Neural cell (in vitro differentiated cells): Measurements from ENCODE around the gene SNRNP35. TPM values are rescaled to one million over a fixed set of nuclear protein-coding genes. Genes with fewer than 3 reads are reported as not detected.

Source experiments
- H2AFZ ChIP-seq: fragments of 200-600, 300-800 bp; sonication (generic), shearing (Covaris generic); 2 replicates; pipeline ENCODE4 v1.6.0; 2014; ENCODE audit warnings: low read depth, mild to moderate bottlenecking, antibody characterized with exemption, low read length, moderate library complexity
- H3F3A ChIP-seq: fragments of 200-600 bp; shearing (Covaris generic); 2 replicates; pipeline ENCODE4 v1.6.1; 2016; ENCODE audit warnings: mild to moderate bottlenecking, moderate library complexity, mixed read lengths, antibody characterized with exemption, low read length; ENCODE audit not compliant: insufficient read depth, poor library complexity, severe bottlenecking
- H3K27ac ChIP-seq: fragments of 200-600, 300-800 bp; sonication (generic), shearing (Covaris generic); 2 replicates; pipeline ENCODE4 v1.5.1; 2014; ENCODE audit warnings: mild to moderate bottlenecking, low read length, moderate library complexity
- H3K27me3 ChIP-seq: fragments of 300-800, 200-600 bp; sonication (generic), shearing (Covaris generic); 2 replicates; pipeline ENCODE4 v1.6.0; 2014; ENCODE audit warnings: mild to moderate bottlenecking, low read depth, low read length, moderate library complexity; ENCODE audit not compliant: insufficient read depth
- H3K36me3 ChIP-seq: fragments of 300-800, 200-600 bp; sonication (generic), shearing (Covaris generic); 2 replicates; pipeline ENCODE4 v1.5.1; 2014; ENCODE audit warnings: mild to moderate bottlenecking, antibody characterized with exemption, low read length, moderate library complexity; ENCODE audit not compliant: insufficient read depth
- H3K4me2 ChIP-seq: fragments of 300-800, 200-600 bp; sonication (generic), shearing (Covaris generic); 2 replicates; pipeline ENCODE4 v1.6.0; 2014; ENCODE audit warnings: mild to moderate bottlenecking, low read length
- H3K4me3 ChIP-seq: fragments of 300-800, 200-600 bp; sonication (generic), shearing (Covaris generic); 2 replicates; pipeline ENCODE4 v1.5.1; 2014; ENCODE audit warnings: mild to moderate bottlenecking, low read length, moderate library complexity
- H3K79me2 ChIP-seq: fragments of 200-600 bp; shearing (Covaris generic); replicated peaks from 2 replicates; pipeline ENCODE4 v1.6.0; 2014; ENCODE audit warnings: mild to moderate bottlenecking, low read length, moderate library complexity; ENCODE audit not compliant: insufficient read depth
- H3K9ac ChIP-seq: fragments of 300-800, 200-600 bp; sonication (generic), shearing (Covaris generic); 2 replicates; pipeline ENCODE4 v1.6.1; 2016; ENCODE audit warnings: mild to moderate bottlenecking, low read length, mixed read lengths
- H3K9me2 ChIP-seq: fragments of 200-600 bp; shearing (Covaris generic); 2 replicates; pipeline ENCODE4 v1.6.1; 2016; ENCODE audit warnings: mild to moderate bottlenecking, low read length, mixed read lengths; ENCODE audit not compliant: insufficient read depth
- H3K9me3 ChIP-seq: fragments of 200-600, 300-800 bp; sonication (generic), shearing (Covaris generic); 2 replicates; pipeline ENCODE4 v1.6.1; 2016; ENCODE audit warnings: mild to moderate bottlenecking, mixed run types, low read length, moderate library complexity, mixed read lengths
- H4K20me1 ChIP-seq: fragments of 200-600 bp; shearing (Covaris generic); 2 replicates; pipeline ENCODE4 v1.6.1; 2016; ENCODE audit warnings: mild to moderate bottlenecking, mixed run types; ENCODE audit not compliant: insufficient read depth
- EP300 ChIP-seq: fragments of 450-650 bp; conservative IDR thresholded peaks from 2 replicates; pipeline ENCODE4 v1.6.1; 2014; ENCODE audit warnings: antibody characterized with exemption, mild to moderate bottlenecking, moderate library complexity; ENCODE audit not compliant: poor library complexity, severe bottlenecking
- EZH2 ChIP-seq: fragments of 200-600, 300-800 bp; shearing (Covaris generic), sonication (generic); IDR thresholded peaks from 2 replicates; pipeline ENCODE4 v1.6.1; 2014; ENCODE audit warnings: antibody characterized with exemption, low read length, borderline replicate concordance, mild to moderate bottlenecking; ENCODE audit not compliant: insufficient read depth, poor library complexity, severe bottlenecking
- MXI1 ChIP-seq: fragments of 450-650 bp; conservative IDR thresholded peaks from 2 replicates; pipeline ENCODE4 v1.6.1; 2014; ENCODE audit warnings: antibody characterized with exemption, mild to moderate bottlenecking; ENCODE audit not compliant: poor library complexity, severe bottlenecking
- POLR2AphosphoS5 ChIP-seq: IDR thresholded peaks from 2 replicates; pipeline ENCODE4 v1.6.1; 2012
- RAD21 ChIP-seq: fragments of 450-650 bp; conservative IDR thresholded peaks from 2 replicates; pipeline ENCODE4 v1.6.1; 2014; ENCODE audit warnings: antibody characterized with exemption, mild to moderate bottlenecking, moderate library complexity
- REST ChIP-seq: IDR thresholded peaks from 2 replicates; pipeline ENCODE4 v1.6.1; 2012; ENCODE audit warnings: borderline replicate concordance
- SMC3 ChIP-seq: fragments of 450-650 bp; conservative IDR thresholded peaks from 2 replicates; pipeline ENCODE4 v1.6.1; 2014; ENCODE audit warnings: antibody characterized with exemption, mild to moderate bottlenecking, moderate library complexity; ENCODE audit not compliant: poor library complexity
- TAF1 ChIP-seq: IDR thresholded peaks from 2 replicates; pipeline ENCODE4 v1.6.1; 2012; ENCODE audit warnings: low read depth
- polyA plus RNA-seq: library from polyadenylated mRNA; depleted of rRNA; stranded (reverse); fragments of >200 nt; gene quantifications from 2 replicates; pipeline ENCODE4 v1.2.3, GENCODE V29; 2014
- TF ChIP-seq, protein P1 (sequence below): fragments of 450-650 bp; IDR thresholded peaks from 2 replicates; pipeline ENCODE4 v1.5.1; 2014; ENCODE audit warnings: antibody characterized with exemption, mild to moderate bottlenecking, moderate library complexity; ENCODE audit not compliant: poor library complexity, severe bottlenecking

SNRNP35 gene
- polyA plus RNA-seq, 1 donor from 2014 or later = 22.7 TPM

- no peak overlapping the region for H3K4me3 ChIP-seq
- no peak overlapping the region for H3K27ac ChIP-seq
- H3K36me3 ChIP-seq = no peaks in the 10 kb centered on the region
- no peak overlapping the region for H2AFZ ChIP-seq
- no peaks in the 10 kb centered on the region for H3K27me3 ChIP-seq
- no peak overlapping the region for H3K9ac ChIP-seq
- H4K20me1 ChIP-seq = no peaks in the 10 kb centered on the region
- H3K79me2 ChIP-seq = no peaks in the 10 kb centered on the region
- H3K9me2 ChIP-seq = no peaks in the 10 kb centered on the region
- H3K9me3 ChIP-seq = no peaks in the 10 kb centered on the region
- no peaks in the 10 kb centered on the region for H3F3A ChIP-seq
- H3K4me2 ChIP-seq = no peak overlapping the region
- TF ChIP-seq POLR2AphosphoS5 (no peak), EZH2 (no peak), TAF1 (no peak), EP300 (no peak), REST (no peak), RAD21 (no peak), SMC3 (no peak), MXI1 (no peak)
- TF ChIP-seq, protein P1, sequence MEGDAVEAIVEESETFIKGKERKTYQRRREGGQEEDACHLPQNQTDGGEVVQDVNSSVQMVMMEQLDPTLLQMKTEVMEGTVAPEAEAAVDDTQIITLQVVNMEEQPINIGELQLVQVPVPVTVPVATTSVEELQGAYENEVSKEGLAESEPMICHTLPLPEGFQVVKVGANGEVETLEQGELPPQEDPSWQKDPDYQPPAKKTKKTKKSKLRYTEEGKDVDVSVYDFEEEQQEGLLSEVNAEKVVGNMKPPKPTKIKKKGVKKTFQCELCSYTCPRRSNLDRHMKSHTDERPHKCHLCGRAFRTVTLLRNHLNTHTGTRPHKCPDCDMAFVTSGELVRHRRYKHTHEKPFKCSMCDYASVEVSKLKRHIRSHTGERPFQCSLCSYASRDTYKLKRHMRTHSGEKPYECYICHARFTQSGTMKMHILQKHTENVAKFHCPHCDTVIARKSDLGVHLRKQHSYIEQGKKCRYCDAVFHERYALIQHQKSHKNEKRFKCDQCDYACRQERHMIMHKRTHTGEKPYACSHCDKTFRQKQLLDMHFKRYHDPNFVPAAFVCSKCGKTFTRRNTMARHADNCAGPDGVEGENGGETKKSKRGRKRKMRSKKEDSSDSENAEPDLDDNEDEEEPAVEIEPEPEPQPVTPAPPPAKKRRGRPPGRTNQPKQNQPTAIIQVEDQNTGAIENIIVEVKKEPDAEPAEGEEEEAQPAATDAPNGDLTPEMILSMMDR = no peak
Measured at GRCh38 chr12:123446333-123446713, 11.6 kb upstream of the SNRNP35 start.

DNA sequence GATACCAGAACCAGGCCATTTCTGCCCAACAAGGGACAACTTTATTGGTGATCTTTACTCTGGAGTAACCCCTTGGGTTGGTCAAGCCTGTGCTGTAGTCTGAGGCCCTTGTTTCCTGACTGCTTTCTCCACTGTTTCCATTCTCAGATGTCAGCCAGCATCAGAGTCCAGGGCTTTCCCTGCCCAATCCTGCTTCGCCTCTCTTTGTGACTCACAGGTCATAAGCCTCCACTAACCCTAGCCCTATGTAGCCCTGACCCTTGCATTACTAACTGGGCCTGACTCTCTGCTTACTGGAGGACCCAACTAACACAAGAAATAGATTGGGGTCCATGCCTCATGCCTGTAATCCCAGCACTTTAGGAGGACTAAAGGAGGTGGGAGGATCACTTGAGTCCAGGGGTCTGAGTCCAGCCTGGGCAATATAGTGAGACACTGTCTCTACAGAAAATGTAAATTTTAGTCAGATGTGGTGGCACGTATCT, 8.6 kb upstream of the SNRNP35 start:
- no peak overlapping the region for H3K27ac ChIP-seq
- H3K4me3 ChIP-seq = no peak overlapping the region
- no peaks in the 10 kb centered on the region for H3F3A ChIP-seq
- H3K27me3 ChIP-seq = no peaks in the 10 kb centered on the region
- TF ChIP-seq POLR2AphosphoS5 (no peak), TAF1 (no peak), SMC3 (no peak), MXI1 (no peak), RAD21 (no peak)
- TF ChIP-seq, protein P1 = no peak
- no peaks in the 10 kb centered on the region for H3K9me3 ChIP-seq
- no peaks in the 10 kb centered on the region for H4K20me1 ChIP-seq
- H3K79me2 ChIP-seq = no peaks in the 10 kb centered on the region
- no peaks in the 10 kb centered on the region for H3K9me2 ChIP-seq
- no peak overlapping the region for H3K9ac ChIP-seq
- H2AFZ ChIP-seq = no peak overlapping the region
- no peaks in the 10 kb centered on the region for H3K36me3 ChIP-seq
- no peak overlapping the region for H3K4me2 ChIP-seq
